GM18861 (cell line): ENCODE measurements around the gene SF3B1.
"Not testable (repeated sequence)": the region's sequence is repeated elsewhere in the genome, so short reads cannot be mapped to it uniquely, and the experiment has no call there.

Experiments
- ATAC-seq: cut with Tn5 transposase; IDR thresholded peaks from one replicate; pipeline ENCODE4 v1.9.1; 2021; ENCODE audit not compliant: unreplicated experiment

Gene SF3B1

DNA sequence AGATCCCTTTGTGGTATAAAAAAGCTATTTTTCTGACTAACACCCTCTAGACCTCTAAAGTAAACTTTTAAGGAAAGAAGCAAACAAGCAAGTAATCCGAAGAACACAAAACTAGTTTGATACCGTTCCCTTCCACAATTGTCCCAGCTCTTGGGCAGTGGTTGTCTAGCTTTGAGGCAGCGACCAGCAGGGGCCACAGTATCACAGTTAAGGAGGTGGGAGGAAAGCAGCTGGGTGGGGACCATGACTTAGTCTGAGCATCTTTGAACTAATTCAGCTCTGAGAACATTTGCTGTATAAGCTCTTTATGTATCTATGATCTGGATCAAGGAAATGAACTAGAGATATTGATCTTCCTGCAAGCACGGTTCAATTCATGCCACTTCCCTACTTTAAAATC is 51.0 kb downstream of the SF3B1 start:
- no peak for ATAC-seq

DNA sequence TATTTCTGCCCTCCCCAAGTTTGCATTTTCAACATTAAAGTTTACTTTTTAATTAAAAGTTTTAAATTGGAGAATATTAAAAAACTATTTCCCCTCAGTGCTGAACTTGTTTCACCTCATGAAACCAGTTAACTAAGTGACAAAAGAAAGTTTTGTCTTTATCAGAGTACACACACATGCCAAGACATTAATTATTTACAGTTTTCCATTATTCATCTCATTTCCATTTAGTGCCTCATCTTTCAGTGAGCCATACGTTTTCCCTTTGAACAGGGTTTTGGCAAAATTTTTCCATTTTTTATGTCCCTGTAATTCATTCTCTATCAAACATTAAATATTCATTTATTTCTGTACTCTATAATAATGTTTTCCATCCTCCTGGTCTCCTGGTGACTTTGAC is 53.2 kb downstream of the SF3B1 start:
- ATAC-seq = no peak

DNA sequence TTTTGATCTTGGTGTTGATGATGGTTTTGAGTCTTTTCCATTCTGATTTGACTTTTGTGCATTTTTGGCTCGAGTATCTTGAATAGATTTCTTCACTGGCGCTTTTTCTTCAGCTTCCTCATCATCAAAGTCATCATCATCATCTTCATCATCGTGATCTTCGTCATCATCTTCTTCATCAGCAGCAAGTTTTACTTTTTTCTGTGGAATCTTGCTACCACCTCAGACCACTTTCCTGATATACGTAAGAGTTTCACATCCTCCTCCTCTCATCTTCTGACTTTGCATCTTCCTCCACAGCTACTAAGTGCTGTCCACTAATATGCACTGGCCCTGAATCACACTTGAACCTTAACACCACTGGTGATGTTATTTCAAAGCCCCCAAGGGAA is 54.9 kb downstream of the SF3B1 start:
- not testable (repeated sequence) for ATAC-seq

DNA sequence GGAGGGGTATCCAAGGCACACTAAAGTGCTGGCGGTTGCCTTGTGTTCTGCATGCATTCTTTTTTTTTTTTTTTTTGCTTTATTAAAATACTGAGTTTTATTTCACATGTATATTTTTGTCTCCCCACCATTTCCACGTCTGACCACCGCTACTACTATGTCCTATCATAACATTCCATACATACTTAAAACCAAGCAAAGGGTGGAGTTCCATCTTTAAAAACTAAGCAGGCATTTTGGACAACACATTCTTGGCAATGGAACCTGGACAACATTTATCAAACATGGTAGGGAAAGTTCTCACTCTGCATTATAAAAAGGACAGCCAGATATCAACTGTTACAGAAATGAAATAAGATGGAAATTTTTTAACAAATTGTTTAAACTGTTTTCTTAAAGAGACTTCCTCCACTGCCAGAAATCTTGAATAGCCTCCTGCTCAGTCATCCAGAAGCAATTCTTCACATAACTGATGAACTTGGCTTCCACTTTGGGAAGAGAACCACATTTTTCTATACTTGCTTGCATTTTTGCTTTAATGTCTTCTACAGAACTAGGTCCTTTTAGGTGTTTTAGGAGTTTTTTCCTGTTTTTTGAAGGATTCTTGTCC is 55.4 kb downstream of the SF3B1 start:
- not testable (repeated sequence) for ATAC-seq

DNA sequence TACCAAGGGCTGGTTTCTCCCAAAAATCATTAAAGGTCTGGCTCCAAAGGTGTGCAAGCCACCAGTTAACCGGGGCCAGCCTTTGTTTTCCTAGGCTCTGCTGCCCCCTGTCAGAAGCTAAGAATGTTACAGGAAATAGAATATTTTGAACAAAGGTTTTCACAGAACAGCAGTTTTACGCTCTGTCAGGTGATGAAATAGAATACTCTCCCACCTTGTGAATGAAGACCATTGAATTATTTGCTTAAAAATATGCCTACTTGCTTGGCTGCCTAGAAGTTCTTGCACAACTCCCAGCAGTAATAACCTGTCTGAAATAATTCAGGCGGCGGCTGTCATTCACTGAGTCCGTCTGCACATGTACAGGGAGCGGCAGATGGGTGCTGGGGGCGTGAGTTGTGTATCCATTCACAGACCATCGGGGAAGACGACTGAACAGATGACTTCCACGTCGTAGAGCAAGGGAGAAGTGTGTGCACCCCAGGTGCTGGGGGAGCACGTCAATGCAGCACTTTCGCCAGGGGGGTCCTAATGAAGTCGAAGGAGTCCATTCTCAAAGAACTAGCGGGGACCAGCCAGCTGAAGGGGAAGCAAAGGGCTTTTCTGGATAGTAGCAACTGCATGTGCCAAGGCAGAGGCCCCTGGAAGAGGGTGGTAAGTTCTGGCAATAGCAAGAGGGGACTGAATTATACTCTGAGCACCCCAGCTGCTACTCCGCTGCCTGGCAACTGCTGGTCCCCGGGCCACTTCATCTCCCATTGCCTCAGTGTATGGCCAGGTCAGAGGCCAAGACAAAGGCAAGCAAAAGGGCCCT is 56.1 kb downstream of the SF3B1 start:
- no peak for ATAC-seq

DNA sequence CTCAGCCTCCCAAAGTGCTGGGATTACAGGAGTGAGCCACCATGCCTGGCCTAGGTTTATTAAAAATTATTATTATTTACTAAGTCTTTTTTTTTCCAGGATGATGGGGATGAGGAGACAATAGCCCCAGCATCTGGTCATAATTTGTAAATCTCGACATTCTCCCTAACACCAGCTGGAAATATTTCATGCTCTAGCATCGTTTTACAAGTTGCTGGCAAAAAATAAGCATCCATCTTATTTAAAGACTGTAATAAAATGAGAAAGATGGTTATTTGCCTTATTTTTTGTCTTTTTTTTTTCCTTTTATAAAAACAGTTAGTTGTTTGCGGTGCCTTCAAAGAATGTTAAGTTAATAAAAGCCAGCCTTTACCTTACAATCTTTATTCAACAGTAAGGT is 56.7 kb downstream of the SF3B1 start:
- ATAC-seq = no peak

DNA sequence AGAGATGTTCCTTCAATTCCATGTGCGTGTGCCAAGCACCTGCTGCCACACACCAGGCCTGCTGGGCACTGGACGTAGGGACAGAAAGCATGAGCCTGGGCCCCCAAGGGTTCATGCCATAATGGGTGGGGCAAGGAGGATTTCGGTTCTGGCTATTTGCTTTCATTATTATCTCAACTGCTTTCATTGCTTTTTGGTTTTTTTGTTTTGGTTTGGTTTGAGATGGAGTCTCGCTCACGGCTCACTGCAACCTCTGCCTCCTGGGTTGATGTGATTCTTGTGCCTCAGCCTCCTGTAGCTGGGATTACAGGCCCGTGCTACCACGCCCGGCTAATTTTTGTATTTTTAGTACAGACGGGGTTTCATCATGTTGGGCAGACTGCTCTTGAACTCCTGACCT is 57.2 kb downstream of the SF3B1 start:
- ATAC-seq = no peak

DNA sequence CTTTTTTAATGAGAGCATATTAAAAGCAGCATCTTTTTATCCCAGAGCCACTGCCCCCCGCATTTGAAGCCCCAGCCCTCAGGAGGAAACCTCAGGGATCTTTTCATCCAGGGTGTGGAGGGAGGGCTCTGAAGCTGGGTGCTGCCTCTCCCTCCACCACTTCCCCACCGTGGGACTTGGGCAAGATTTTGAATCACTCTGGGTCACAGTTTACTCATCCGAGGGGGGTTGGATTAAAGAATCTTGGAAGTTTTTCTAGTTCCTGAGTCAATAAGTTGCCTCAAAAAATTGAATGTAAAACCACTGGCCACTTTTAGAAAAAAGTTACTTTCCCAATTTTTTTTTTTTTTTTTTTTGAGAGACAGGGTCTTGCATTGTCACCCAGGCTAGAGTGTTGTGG is 62.2 kb downstream of the SF3B1 start:
- ATAC-seq = no peak

DNA sequence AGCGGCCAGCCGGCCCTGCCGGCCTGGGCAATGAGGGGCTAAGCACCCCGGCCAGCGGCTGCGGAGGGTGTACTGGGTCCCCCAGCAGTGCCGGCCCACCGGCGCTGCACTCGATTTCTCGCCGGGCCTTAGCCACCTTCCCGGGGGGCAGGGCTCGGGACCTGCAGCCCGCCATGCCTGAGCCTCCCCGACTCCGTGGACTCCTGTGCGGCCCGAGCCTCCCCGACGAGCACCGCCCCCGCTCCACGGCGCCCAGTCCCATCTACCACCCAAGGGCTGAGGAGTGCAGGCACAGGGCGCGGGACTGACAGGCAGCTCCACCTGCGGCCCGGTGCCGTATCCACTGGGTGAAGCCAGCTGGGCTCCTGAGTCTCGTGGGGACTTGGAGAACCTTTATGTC is 64.2 kb downstream of the SF3B1 start:
- ATAC-seq = not testable (repeated sequence)

DNA sequence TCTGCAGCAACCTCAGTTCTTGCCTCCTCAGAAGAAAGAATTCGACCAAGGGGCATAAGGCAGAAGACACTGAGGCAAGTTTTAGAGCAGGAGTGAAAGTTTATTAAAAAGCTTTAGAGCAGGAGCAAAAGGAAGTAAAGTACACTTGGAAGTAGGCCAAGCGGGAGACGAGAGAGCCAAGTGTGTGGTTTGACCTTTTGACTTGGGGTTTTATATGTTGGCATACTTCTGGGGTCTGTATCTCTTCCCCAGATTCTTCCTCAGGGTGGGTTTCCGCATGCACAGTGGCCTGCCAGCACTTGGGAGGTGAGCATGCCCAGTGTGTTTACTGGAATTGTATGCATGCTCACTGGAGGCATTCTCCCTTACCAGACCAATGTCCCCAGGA is 64.9 kb downstream of the SF3B1 start:
- no peak for ATAC-seq

DNA sequence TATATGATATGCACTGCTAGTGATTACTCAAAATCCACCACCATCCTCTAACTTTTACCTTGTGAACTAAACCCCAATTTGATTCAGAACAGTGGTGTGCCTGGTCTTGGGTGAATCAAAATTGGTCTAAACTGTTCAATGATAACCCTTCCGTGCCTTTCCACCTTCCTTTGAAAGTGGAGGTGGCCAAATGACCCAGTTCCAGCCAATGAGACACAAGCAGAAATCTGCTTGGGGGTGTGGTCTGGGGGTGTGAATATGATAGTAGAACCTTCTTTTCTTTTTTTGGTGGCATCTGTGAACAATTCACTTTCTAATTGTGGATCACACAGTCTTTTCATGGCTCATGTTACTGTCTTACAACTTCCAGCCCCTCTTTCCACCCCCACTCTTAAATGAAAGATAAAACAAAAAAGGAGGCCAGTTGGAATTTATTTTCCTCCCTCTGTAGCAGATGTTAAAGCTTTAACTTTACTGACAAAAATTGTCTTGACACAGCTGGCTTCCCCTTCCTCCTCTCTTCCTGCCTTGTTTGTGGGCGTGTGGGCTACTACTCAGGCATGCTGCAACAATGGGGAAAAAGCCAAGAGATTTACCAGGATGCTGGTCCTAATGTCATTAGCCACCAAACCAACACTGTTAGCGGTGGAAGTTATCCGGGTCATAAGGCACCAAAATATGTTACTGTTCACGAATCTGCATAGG is 65.4 kb downstream of the SF3B1 start:
- no peak for ATAC-seq

DNA sequence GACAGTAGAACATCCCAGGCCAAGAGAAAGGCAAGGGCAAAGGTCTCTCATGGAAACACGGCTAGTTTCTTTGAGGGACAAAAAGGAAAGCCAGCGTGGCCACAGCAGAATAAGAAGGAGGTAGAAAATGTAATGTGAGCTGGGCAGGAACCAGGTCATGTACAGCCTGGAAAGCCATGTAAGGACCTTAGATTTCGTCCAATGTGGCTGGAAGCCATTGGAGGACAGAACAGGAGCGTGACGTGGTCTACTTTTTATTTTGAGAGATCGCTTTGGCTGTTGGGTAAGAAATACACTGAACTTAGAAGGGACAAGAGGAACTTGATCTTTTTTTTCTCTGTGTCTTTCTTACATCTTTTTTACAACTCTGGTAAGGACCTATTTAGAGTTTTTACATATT is 66.4 kb downstream of the SF3B1 start:
- ATAC-seq = no peak

DNA sequence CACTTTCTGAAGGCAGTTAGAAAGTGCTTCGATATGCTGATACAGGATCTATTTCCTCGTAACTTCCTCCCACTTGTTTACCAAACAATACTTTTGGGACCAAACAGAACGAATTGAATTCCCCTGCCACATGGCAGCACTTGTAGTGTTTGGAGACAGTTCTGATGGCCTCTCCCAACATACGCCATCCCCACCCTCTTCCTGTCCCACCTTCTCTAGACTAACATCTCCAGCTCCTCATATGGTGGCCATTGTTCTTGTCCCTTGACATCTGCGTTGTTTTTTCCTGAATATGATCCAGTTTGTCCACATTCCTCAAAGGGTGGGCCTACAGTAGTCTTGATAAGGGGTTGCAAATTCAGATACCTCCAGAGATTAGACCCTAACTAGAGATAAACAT is 70.8 kb downstream of the SF3B1 start:
- no peak for ATAC-seq

DNA sequence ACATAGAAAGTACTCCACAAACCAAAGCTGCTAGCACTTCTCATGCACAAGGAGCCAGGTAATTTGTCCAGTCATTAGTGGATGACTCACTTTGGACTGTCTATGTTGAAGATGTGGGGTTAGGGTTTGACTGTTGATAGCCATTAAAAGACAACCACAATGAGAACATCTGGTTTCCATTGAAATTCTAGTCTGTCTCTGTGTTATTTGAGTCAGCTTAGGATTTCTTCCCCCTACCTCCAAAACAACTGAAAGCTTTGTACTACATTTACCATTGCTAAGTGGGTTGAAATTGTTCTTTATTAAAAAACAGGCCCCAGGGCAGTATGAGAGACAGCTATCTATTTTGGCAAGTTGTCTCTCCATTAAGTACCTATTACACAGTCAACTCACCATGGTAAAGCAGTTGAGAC is 74.1 kb downstream of the SF3B1 start:
- ATAC-seq = peak; percentile 78

DNA sequence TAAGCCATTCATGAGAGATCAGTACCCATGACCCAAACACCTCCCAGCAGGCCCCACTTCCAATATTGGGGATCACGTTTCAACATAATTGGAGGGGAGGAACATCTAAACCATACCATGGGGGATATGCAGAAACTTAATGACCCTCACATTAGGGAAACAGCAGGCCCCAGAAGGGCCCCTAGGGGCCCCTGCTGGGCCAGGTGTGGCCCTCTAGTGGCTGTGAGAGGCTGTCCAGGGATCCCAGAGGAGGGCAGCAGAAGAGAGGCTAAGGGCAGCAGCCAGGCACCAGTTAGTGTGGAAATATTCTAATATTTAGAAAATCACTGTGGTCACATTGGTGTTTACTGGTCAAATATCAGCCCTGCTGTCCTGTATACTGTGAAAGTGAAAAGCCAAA is 75.0 kb downstream of the SF3B1 start:
- no peak for ATAC-seq

DNA sequence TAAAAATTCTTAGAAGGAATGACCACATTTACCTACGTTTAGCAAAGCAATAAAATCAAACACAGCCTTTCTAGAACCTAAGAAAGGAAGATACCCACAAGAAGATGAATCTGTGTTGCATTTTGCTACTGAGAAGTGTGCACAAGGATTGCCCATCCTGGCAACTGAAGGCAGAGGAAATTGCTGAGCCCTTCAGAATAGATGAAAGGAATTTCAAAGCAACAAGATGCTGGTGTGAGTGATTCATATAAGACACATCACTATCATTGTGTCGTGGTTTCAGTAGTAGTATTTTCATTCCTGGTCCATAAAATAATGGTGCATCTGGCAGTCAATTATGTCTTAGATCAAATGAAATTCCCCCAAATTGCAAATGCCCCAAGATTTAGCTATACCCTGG is 75.9 kb downstream of the SF3B1 start:
- ATAC-seq = no peak

DNA sequence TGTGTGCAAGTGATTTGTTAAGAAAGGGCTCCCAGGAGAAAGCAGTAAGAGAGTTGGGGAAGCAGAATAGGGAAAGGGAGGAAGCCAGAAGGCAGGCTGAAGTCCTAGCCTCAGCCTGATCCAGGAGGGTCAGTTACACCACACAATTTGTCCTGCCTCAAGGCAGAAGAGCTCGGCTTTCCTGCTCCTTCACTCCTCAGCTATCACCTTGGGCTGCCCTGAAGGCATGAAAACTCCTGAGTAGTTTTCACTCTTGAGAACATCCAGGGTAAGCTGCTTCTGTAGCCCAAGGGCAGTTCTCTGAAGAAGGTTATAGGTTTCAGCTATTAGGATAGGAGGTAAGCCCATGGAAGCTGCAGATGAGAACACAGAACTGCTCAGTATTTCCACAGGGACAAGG is 76.8 kb downstream of the SF3B1 start:
- ATAC-seq = no peak

DNA sequence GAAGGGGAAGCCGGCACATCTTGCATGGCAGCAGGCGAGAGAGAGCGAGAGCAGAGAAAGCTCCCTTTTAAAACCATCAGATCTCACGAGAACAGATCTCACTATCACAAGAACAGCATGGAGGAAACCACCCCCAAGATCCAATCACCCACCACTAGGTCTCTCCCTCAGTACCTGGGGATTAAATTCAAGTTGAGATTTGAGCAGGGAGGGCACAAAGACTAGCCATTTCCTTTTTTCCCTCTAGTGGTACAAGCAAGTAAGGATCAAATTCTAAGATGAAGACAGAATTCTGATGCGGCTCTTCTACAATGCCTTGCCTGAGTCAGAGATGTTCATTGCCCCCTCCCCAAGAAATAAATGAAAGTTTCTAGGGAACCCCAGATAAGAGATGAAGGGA is 78.7 kb downstream of the SF3B1 start:
- no peak for ATAC-seq

DNA sequence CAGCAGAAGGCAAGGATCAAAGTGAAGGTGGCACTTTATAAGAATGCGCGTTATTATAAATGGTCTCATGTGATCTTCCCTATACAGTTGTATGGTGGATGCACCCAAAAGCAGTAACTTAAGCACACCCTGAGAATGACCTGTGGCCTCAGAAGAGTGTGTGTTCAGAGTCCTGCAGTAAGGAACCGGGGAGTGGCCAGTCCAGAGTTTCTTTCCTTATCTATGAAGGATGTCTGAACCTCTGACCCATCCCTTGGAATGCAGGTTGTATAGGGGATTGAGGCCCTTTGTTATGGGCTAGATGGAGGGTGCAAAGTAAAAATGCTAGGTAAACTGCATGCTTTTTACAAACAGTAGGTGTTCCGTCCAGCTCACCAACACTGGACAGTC is 80.7 kb downstream of the SF3B1 start:
- no peak for ATAC-seq

DNA sequence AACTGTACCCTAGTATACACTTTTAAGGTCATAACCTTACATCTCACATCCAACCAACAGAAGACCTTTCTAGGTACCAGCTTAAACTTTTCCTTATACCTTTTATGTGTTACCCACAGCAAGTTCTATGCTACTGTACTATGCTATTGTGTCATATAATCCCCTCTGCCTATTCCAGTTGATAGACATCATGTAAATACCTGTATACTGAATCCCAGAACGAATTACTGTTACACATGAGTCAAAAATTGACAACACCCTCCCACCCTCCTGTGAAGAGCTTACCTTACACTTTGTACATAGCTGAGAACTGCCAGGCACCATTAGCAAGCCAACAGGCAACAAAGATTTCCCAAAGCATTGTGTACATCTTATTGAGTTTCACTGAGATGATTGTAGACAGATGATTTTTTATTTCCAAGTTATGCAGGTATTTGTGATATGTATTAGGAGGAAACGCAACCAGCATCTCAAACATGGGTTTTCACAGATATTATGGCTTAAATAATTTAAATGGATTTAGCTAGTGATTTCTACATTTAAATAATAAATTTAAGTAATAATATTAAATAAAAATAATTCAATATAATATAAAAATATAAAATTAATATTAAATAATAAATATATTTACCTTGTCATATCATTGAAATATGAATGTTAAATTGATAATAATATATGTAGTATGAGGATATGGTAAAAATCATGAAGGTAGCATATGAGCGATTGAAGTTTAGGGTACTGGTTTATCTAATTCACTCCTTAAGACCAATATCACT is 81.2 kb downstream of the SF3B1 start:
- ATAC-seq = no peak

DNA sequence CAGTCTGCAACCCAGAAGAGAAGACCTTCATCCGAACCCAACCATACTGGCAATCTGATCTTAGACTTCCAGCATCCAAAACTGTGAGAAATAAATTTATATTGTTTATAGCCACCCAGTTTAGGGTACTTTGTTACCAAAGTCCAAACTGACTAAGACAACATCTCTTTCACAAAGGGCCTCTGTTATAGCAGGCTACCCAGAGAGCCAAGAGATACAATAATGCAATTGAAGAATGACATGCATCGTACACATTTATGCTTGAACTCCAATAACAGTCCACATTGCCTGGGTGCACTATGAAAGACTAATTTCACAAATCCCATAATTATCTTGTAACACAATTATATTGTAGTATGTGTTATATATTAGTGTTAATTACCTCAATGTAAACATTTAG is 85.1 kb downstream of the SF3B1 start:
- no peak for ATAC-seq
